Dermis microvascular lymphatic vessel endothelial cell (primary cell): ENCODE results near the gene RHOU. TPM values are rescaled to one million over a fixed set of nuclear protein-coding genes. Genes with fewer than 3 reads are reported as not detected.

Source experiments
- DNase-seq, 2 donors: peaks; one replicate each; pipeline versions ENCODE4 v3.0.0 to v3.0.0-alpha.2; 2010; ENCODE audit warnings: low read depth in 2 of 2
- total RNA-seq: library from RNA; depleted of rRNA; stranded (reverse); fragments of >200 nt; gene quantifications from 2 replicates; pipeline ENCODE4 v1.2.1, GENCODE V29; 2014

RHOU gene
- total RNA-seq, 1 donor from 2014 or later = 18.9 TPM

- no peak for DNase-seq
Observed at GRCh38 chr1:228783418-228784040, 48.2 kb downstream of the RHOU start.

- no peak for DNase-seq
Observed at GRCh38 chr1:228784181-228784580, 48.9 kb downstream of the RHOU start.

GRCh38 chr1:228785366-228786330, 50.4 kb downstream of the RHOU start:
- DNase-seq = peak in 1 of 2 donors; percentile 50

- DNase-seq = peak; percentile 51 to 77
Observed at GRCh38 chr1:228786361-228787129, 51.3 kb downstream of the RHOU start.

GRCh38 chr1:228791791-228792190, 56.5 kb downstream of the RHOU start:
- no peak for DNase-seq

- DNase-seq = no peak
Observed at GRCh38 chr1:228792601-228793000, 57.3 kb downstream of the RHOU start.

- DNase-seq = no peak
Observed at GRCh38 chr1:228793032-228793431, 57.8 kb downstream of the RHOU start.

GRCh38 chr1:228794173-228794572, 58.9 kb downstream of the RHOU start:
- DNase-seq = no peak

- no peak for DNase-seq
Observed at GRCh38 chr1:228794810-228795209, 59.5 kb downstream of the RHOU start.

GRCh38 chr1:228795596-228795995, 60.3 kb downstream of the RHOU start:
- DNase-seq = no peak

Other genes starting within 250 kb of the RHOU start
- 28.9 and 39.8 TPM in 2 replicates for gene RNF187, start 248.1 kb upstream of the RHOU start, total RNA-seq